ENCODE data around the gene RHOF.

GRCh38 chr12:121829250-121829918 lies 35.9 kb upstream of the RHOF start:
- TF ChIP-seq POLR2A (IDR thresholded peaks at IDR 0.05) (no peak), CTCF (IDR thresholded peaks at IDR 0.05) (no peak)
